IMR-90 (cell line): ENCODE results near the gene RABGAP1. TPM values are rescaled to one million over a fixed set of nuclear protein-coding genes. Genes with fewer than 3 reads are reported as not detected.

Source experiments
- ATAC-seq: fragments of 200-7000 bp; cut with Tn5 transposase; 2 replicates; pipeline ENCODE4 v1.9.1; 2020; ENCODE audit warnings: low read depth, mild to moderate bottlenecking, moderate library complexity
- BruUV-seq: library from RNA; stranded (reverse); fragments of 400-500 nt; replicated peaks from 2 replicates; lab custom pipeline; 2021; lab: Mats Ljungman, UMichigan
- CTCF ChIA-PET: fragments of 300-600 bp; formaldehyde crosslinking; extraction: SDS; loops from one replicate; lab custom pipeline; 2021; ENCODE audit warnings: antibody characterized with exemption; lab: Yijun Ruan, JAX
- POLR2A ChIA-PET: fragments of 300-600 bp; sonication (Branson Sonifier 250); formaldehyde crosslinking; loops from one replicate; lab custom pipeline; 2022; ENCODE audit warnings: antibody characterized with exemption; ENCODE audit not compliant: unreplicated experiment; lab: Charles Lee
- DNase-seq: peaks from one replicate; pipeline ENCODE4 v3.0.0; 2013
- H2AFZ ChIP-seq: replicated peaks from 2 replicates; pipeline ENCODE3; 2013; ENCODE audit warnings: low read length, mild to moderate bottlenecking; ENCODE audit not compliant: poor library complexity
- H2AK5ac ChIP-seq: 2 replicates; pipeline ENCODE4 v1.6.1; 2013; ENCODE audit warnings: low read depth, low read length, inconsistent platforms
- H2AK9ac ChIP-seq: replicated peaks from 2 replicates; pipeline ENCODE3; 2013; ENCODE audit warnings: mild to moderate bottlenecking, low read depth, low read length, moderate library complexity; ENCODE audit not compliant: poor library complexity
- H2BK120ac ChIP-seq: 2 replicates; pipeline ENCODE4 v1.6.1; 2013; ENCODE audit warnings: low read depth, low read length, inconsistent platforms
- H2BK15ac ChIP-seq: 3 replicates; pipeline ENCODE4 v1.6.1; 2013; ENCODE audit warnings: low read depth, low read length, inconsistent platforms
- H2BK20ac ChIP-seq: 2 replicates; pipeline ENCODE4 v1.6.1; 2013; ENCODE audit warnings: low read depth, mild to moderate bottlenecking, inconsistent platforms, low read length, moderate library complexity
- H2BK5ac ChIP-seq: 2 replicates; pipeline ENCODE4 v1.6.1; 2013; ENCODE audit warnings: mild to moderate bottlenecking, low read depth, low read length, inconsistent platforms; ENCODE audit not compliant: poor library complexity, severe bottlenecking
- H3K14ac ChIP-seq: replicated peaks from 2 replicates; pipeline ENCODE4 v1.6.1; 2013; ENCODE audit warnings: low read depth, low read length, inconsistent platforms
- H3K18ac ChIP-seq: 2 replicates; pipeline ENCODE4 v1.6.1; 2013; ENCODE audit warnings: low read depth, low read length, control low read depth
- H3K23ac ChIP-seq: 2 replicates; pipeline ENCODE4 v1.6.1; 2013; ENCODE audit warnings: low read depth, low read length, inconsistent platforms
- H3K27ac ChIP-seq: 2 replicates; pipeline ENCODE4 v1.5.1; 2013; ENCODE audit warnings: mild to moderate bottlenecking, control low read depth, low read length; ENCODE audit not compliant: insufficient read depth
- H3K27me3 ChIP-seq: 2 replicates; pipeline ENCODE4 v1.6.1; 2013; ENCODE audit warnings: low read length; ENCODE audit not compliant: control insufficient read depth, insufficient read depth
- H3K36me3 ChIP-seq: 2 replicates; pipeline ENCODE4 v1.6.1; 2013; ENCODE audit warnings: low read length, mixed read lengths; ENCODE audit not compliant: control insufficient read depth, insufficient read depth
- H3K4ac ChIP-seq: 2 replicates; pipeline ENCODE4 v1.6.1; 2013; ENCODE audit warnings: low read depth, low read length, inconsistent platforms
- H3K4me1 ChIP-seq: 2 replicates; pipeline ENCODE4 v1.6.1; 2013; ENCODE audit warnings: low read length, mixed read lengths; ENCODE audit not compliant: control insufficient read depth, insufficient read depth
- H3K4me2 ChIP-seq: 2 replicates; pipeline ENCODE4 v1.6.1; 2013; ENCODE audit warnings: low read depth, mild to moderate bottlenecking, control low read depth, low read length, moderate library complexity
- H3K4me3 ChIP-seq: 2 replicates; pipeline ENCODE4 v1.5.1; 2013; ENCODE audit warnings: low read depth, mild to moderate bottlenecking, control low read depth, low read length, moderate library complexity; ENCODE audit not compliant: insufficient read depth
- H3K56ac ChIP-seq: 2 replicates; pipeline ENCODE4 v1.6.1; 2013; ENCODE audit warnings: low read length, inconsistent platforms; ENCODE audit not compliant: insufficient read depth; ENCODE audit errors: extremely low read depth
- H3K79me1 ChIP-seq, 2 experiments: 2 replicates each; pipeline ENCODE4 v1.6.1; 2013; ENCODE audit warnings: low read length in 2 of 2, inconsistent platforms in 1 of 2, low read depth in 1 of 2
- H3K9ac ChIP-seq: 2 replicates; pipeline ENCODE4 v1.6.1; 2013; ENCODE audit warnings: low read depth, low read length, control low read depth
- H3K9me1 ChIP-seq: 2 replicates; pipeline ENCODE4 v1.6.1; 2013; ENCODE audit warnings: low read length, inconsistent platforms; ENCODE audit not compliant: insufficient read depth
- H3K9me3 ChIP-seq: 2 replicates; pipeline ENCODE4 v1.6.1; 2013; ENCODE audit warnings: low read length; ENCODE audit not compliant: control insufficient read depth, insufficient read depth
- H4K20me1 ChIP-seq: 2 replicates; pipeline ENCODE4 v1.6.1; 2013; ENCODE audit warnings: low read length, inconsistent platforms; ENCODE audit not compliant: insufficient read depth
- H4K5ac ChIP-seq: 2 replicates; pipeline ENCODE4 v1.6.1; 2013; ENCODE audit warnings: mild to moderate bottlenecking, low read depth, low read length, control low read depth
- H4K8ac ChIP-seq, 2 experiments: 2 replicates each; pipeline ENCODE4 v1.6.1; 2013; ENCODE audit warnings: low read depth in 2 of 2, low read length in 2 of 2, control low read depth in 1 of 2, inconsistent platforms in 1 of 2
- H4K91ac ChIP-seq: 2 replicates; pipeline ENCODE4 v1.6.1; 2013; ENCODE audit warnings: low read depth, low read length, inconsistent platforms; ENCODE audit not compliant: insufficient read depth
- CHD1 ChIP-seq: IDR thresholded peaks from 2 replicates; pipeline ENCODE4 v1.6.1; 2012; ENCODE audit warnings: low read depth, low read length, improper control_type of control experiment
- FOS ChIP-seq: fragments of 150-350 bp; IDR thresholded peaks from 2 replicates; pipeline ENCODE4 v1.6.1; 2016; ENCODE audit warnings: low read depth, low read length
- MAFK ChIP-seq: IDR thresholded peaks from 2 replicates; pipeline ENCODE4 v1.6.1; 2012; ENCODE audit warnings: low read depth, low read length, improper control_type of control experiment
- RAD21 ChIP-seq: IDR thresholded peaks from 2 replicates; pipeline ENCODE4 v1.6.1; 2012; ENCODE audit warnings: low read length, improper control_type of control experiment
- SMC3 ChIP-seq: fragments of 150-350 bp; IDR thresholded peaks from 2 replicates; pipeline ENCODE4 v1.6.1; 2016; ENCODE audit warnings: low read depth, mild to moderate bottlenecking, antibody characterized with exemption, low read length, moderate library complexity
- USF2 ChIP-seq: fragments of 150-350 bp; IDR thresholded peaks from 2 replicates; pipeline ENCODE4 v1.6.1; 2017; ENCODE audit warnings: mild to moderate bottlenecking, antibody characterized with exemption, low read length, low read depth
- WGBS, 2 experiments: methylation state at CpG; one replicate each; pipeline versions ENCODE4 v1.1.5 to v1.1.7; 2013; ENCODE audit warnings: missing lambda C conversion rate in 2 of 2; ENCODE audit not compliant: insufficient read length in 1 of 2; ENCODE audit errors: extremely low coverage in 2 of 2; 5-methylcytosine and 5-hydroxymethylcytosine counted together
- dilution Hi-C: fragments of 300-500 bp; cut with HindIII; formaldehyde crosslinking; loops from one replicate; pipeline ENCODE4 v1.14.3; 2018; ENCODE audit warnings: low sequenced_read_pairs; ENCODE audit not compliant: unreplicated experiment
- in situ Hi-C: fragments of 300-500 bp; cut with MboI; formaldehyde crosslinking; loops from 3 replicates; pipeline ENCODE4 v1.14.3; 2019; ENCODE audit warnings: low sequenced_read_pairs, inconsistent platforms, mixed read lengths
- intact Hi-C: fragments of 100-400 bp; cut with micrococcal nuclease; formaldehyde crosslinking; loops from 2 replicates; pipeline ENCODE4 v1.10.0; 2022
- polyA plus RNA-seq, 3 experiments: library from polyadenylated mRNA; depleted of rRNA; stranded (reverse); fragments of >200 nt; gene quantifications; 2 replicates each; pipeline ENCODE4 v1.2.3, GENCODE V29; 2012; ENCODE audit warnings: low replicate concordance in 1 of 3
- total RNA-seq: library from RNA; depleted of rRNA; stranded (reverse); fragments of >200 nt; gene quantifications from 2 replicates; pipeline ENCODE4 v1.2.3, GENCODE V29; 2012

RABGAP1 gene
- total and polyA plus RNA-seq, 2 of the 4 experiments (the other 2 are of a cell fraction) = 20.0 to 53.9 TPM

GRCh38 chr9:123043081-123043939 lies 102.5 kb downstream of the RABGAP1 start:
- dilution Hi-C loops (no loop called here), intact Hi-C loops (no loop called here), in situ Hi-C loops (no loop called here)
- peak overlapping the region; percentile 24 for H2BK5ac ChIP-seq
- H2AK9ac ChIP-seq = no peak overlapping the region
- peak overlapping the region; percentile 36 to 50; a peak in 3 of 4 replicates for H4K8ac ChIP-seq
- H3K9ac ChIP-seq = no peak overlapping the region
- peaks cover 2% of the 10 kb centered on the region for H3K36me3 ChIP-seq
- CTCF ChIA-PET = no interaction called here
- H3K27ac ChIP-seq = peak overlapping the region; percentile 76; the same call in 1 of the 2 replicates
- ATAC-seq = no peak
- H2AK5ac ChIP-seq = peak overlapping the region; percentile 77; the same call in 1 of the 2 replicates
- H3K9me3 ChIP-seq = peaks cover 2% of the 10 kb centered on the region
- no peaks in the 10 kb centered on the region for H3K9me1 ChIP-seq
- H3K18ac ChIP-seq = peak overlapping the region; percentile 91
- TF ChIP-seq MAFK = peak; percentile 39; the same call in 1 of the 2 replicates
- no peak for TF ChIP-seq SMC3
- no peak for TF ChIP-seq USF2
- no peak for TF ChIP-seq RAD21
- no peak for TF ChIP-seq CHD1
- TF ChIP-seq FOS = no peak
- H3K23ac ChIP-seq = no peak overlapping the region
- no peak overlapping the region for H3K56ac ChIP-seq
- no peak overlapping the region for H2AFZ ChIP-seq
- H3K14ac ChIP-seq = peak overlapping the region; percentile 28; the same call in 1 of the 2 replicates
- no peaks in the 10 kb centered on the region for H3K27me3 ChIP-seq
- H3K4me2 ChIP-seq = no peak overlapping the region
- peak overlapping the region; percentile 41; the same call in 1 of the 2 replicates for H2BK120ac ChIP-seq
- POLR2A ChIA-PET = no interaction called here
- peak overlapping the region; percentile 97; the same call in 1 of the 3 replicates for H2BK15ac ChIP-seq
- peaks cover 11 to 12% of the 10 kb centered on the region in 2 experiments for H3K79me1 ChIP-seq
- no peak overlapping the region for H3K4me3 ChIP-seq
- H3K4ac ChIP-seq = peak overlapping the region; percentile 54; the same call in 1 of the 2 replicates
- H4K20me1 ChIP-seq = no peaks in the 10 kb centered on the region
- peak overlapping the region; percentile 48; the same call in 1 of the 2 replicates for H4K5ac ChIP-seq
- peaks cover 4% of the 10 kb centered on the region for H3K4me1 ChIP-seq
- 0 out of 2 replicates have a peak overlapping the region, but pooled peaks have one; percentile 46 for H2BK20ac ChIP-seq
- no peak for DNase-seq
- WGBS, 2 experiments = 80% methylated on average over 1 of the region's 5 CpGs; no CpG with 5 or more reads in 1 of the 2 experiments
- BruUV-seq = no TSS peak
- peak overlapping the region; percentile 46 for H4K91ac ChIP-seq
